OCI-M2 (cell line): ENCODE data around the gene UQCRC1.
A peak's percentile ranks its signal among the peaks of the same experiment; 100 is the strongest.

Source experiments
- DNase-seq: peaks from one replicate; lab custom pipeline; 2025; ENCODE audit not compliant: unreplicated experiment; lab: John Stamatoyannopoulos, UW

The UQCRC1 gene

DNA sequence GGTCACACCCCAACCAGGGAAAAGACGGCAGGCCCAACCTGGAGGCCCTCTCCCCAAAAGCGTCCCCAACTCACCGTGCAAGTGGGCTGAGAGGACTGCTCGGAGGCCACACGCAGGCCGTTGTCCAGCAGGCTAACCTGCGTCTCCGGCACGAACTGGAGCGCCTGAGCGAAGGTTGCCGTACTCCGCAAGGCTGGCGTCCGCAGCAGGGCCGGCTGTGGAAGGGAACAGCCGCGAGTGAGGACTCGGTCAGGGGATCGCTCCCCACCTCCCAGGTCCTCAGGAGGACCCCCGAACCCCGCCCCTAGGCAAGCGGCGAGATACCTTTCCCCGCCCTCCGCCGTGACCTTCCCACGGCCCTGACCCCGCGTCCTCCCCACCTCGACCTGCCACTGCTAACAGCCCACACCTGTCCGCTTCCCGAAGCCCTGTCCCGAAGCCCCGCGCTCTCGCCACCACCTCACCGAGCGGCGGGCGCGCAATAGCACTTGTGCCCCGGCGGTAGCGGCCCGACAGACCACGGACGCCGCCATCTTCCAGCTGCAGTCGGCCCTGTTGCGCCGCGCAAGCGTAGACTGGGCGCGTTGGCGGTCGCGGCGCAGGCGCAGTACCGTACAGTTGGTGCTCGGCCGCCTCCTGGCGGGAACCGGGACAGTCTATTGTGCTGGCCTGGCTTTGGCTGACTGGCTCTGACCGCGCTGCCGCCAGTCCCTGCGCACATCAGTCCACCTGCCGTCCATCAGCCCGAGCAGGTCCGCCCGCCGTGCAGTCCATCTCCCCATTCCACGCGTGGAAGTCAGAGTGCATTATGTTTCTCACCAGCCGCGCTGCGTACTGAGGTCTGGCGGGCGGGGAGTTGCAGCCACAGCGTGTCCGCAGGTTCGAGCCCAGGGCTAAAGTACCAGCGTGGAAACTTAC lies at the start of gene UQCRC1:
TSS of gene UQCRC1 (minus strand) at position 559 of the 918 bp plus-strand sequence. CDS start at position 533, 26 bp downstream.
- peak; percentile 32 for DNase-seq

DNA sequence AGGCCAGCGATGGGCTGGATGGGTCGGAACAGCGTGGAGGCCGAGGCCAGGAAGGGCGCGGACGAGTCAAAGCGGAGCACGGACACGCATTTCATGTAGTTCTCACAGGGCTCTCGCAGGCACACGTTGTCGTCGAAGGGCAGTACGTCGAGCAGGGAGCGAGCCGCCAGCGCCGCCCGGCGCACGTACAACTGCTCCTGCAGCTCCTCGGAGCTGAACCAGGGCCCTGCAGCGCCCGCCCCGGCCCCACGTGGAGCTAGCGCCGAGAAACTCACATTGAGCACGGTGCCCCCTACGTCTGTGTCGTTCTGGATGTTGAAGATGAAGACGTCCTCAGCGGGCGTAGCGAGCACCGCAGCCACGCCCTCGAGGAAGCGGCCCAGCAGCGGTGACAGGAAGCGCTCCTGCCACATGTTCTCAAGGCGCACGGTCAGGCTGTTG lies 47.4 kb upstream of the UQCRC1 start:
- no peak for DNase-seq

DNA sequence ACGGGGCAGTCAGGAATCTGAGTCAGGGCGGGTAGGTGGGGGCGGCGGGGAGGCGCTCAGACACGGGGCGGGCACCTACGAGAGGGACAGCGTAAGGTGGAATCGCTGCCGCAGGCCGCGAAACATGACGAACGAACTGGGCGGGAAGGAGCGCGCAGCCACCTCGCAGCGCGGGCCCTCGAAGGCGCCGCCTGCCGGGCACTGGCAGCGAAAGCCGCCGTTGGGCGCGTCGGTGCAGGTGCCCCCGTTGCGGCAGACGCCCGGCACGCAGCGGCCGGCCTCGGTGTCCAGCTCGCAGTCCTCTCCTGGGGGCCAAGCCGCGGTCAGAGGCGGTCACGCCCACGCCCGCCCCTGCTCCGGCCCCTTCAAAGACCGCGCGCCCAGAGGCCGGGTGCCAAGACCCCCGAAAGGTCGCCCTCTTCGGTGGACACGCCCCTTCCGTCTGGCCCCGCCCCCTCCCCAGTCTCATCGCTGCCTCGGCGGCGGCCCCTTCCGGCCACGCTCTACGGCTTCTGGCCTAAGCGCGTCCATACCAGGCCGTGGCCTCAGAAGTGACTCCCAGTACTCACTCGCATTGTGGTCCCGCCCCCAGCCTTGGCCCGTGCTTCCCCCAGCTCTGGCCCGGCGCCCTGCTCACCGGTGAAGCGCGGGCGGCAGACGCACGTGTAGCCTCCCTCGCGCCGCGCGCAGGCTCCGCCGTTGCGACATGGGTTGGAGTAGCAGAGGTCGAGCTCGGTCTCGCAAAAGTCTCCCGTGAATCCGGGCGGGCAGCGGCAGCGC lies 46.8 kb upstream of the UQCRC1 start:
- DNase-seq, result no peak

DNA sequence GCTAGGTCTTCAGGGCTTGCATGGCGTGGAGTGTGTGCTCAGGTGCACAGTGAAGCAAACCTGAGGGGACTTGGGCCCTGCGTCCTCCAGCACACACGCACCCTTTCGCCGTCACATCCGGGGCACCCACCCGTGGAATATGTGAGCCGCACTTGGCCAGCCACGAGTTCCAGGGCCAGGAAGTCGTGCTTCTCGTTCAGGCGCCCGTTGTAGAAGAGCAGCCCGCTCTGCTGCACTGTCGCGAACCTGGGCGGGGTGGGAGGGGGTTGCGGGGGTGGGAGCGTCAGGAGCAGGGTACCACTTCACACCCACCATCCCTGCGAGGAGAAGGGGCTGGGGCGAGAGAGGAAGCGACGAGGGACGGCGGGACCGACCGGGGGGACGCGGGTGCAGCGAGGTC lies 46.2 kb upstream of the UQCRC1 start:
- no peak for DNase-seq

DNA sequence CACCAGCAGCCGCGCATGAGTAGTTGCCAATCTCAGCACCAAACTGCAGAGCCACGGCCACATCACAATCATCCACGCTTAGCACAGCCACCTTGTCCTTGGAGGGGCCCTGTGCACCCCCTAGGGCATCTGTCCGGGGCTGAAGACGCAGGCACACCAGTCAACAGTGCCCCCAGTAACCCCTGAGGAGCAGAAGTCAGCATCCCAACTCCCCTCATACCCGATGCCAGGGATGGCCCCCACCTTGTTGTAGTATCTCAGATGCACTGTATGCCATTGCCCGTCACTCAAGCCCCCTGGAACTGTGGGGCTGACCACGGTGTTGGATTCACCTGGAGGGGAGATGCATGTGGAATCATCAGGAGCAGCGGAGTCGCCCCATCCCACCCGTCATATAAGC lies 45.6 kb upstream of the UQCRC1 start:
- no peak for DNase-seq

DNA sequence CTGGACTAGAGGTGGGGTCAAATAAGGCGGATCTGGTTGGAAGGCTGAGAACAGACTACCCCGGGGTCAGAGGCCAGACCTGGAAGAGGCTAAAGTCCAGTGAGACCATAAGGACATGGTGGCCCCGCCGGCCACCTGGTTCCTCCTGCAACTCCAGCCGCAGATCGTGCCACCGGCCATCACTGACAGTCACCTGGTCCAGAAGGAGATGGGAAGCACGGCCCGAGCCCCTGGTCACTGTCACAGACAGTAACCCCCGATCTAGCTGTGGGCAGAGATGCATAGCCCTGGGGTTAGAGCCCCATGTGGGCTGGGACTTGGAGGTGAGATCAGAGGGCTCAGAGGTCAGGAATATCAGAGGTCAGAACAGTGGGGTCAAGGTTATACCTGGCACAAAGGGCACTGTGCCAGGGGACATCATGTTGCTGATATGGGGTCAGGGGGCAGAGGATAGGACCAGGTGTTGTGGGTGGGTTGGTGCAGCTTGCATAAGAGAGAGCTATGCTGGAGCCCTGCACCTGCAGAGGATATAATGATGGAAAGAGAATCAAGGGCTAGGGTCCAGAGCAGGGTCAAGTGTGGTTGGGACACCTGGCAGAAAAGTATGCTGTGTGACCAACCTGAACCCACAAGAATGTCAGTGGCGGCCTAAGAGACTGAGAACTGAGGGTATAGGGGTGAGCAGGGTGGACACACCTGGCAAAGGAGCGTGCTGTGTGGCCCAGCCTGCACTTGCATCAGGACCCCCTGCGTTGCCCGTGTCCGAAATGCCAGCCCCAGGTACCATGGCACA lies 43.7 kb upstream of the UQCRC1 start:
- no peak for DNase-seq

DNA sequence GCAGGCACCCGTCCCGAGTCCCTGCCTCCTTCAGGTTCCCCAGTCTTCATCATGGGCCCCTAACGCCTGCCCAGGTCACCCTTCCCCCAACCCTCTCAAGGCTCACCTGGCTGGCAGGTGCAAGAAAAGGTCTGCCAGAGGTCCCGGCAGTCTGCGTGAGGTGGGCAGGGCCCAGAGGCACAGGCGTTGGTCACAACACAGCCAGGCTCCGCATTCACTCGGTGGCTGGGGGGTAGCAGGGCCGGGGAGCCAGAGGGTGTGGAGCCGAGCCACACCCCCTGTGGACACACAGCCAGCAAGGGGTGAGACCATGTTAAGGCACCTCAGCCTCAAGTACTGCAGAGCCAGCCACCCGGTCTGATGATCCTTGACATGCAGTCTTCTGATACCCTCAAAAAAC lies 42.3 kb upstream of the UQCRC1 start:
- no peak for DNase-seq

DNA sequence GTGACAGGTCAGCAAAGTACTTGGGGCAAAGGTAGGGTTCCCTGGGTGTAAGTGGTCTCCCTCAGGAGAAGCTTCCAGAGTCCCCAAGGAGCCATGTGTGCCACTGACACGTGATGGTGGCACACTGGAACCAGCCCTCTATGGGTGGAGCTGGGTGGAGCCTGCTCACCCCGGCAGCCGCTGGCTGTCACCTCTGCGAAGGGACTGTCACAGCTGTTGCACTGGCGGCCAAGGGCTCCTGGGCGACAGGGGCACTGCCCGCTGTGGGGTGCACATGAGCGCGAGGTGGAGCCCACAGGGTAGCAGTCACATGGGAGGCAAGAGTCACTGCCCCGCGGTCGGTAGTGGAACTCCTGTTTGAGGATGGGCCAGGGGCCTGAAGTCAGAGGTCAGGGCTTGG lies 41.3 kb upstream of the UQCRC1 start:
- no peak for DNase-seq

DNA sequence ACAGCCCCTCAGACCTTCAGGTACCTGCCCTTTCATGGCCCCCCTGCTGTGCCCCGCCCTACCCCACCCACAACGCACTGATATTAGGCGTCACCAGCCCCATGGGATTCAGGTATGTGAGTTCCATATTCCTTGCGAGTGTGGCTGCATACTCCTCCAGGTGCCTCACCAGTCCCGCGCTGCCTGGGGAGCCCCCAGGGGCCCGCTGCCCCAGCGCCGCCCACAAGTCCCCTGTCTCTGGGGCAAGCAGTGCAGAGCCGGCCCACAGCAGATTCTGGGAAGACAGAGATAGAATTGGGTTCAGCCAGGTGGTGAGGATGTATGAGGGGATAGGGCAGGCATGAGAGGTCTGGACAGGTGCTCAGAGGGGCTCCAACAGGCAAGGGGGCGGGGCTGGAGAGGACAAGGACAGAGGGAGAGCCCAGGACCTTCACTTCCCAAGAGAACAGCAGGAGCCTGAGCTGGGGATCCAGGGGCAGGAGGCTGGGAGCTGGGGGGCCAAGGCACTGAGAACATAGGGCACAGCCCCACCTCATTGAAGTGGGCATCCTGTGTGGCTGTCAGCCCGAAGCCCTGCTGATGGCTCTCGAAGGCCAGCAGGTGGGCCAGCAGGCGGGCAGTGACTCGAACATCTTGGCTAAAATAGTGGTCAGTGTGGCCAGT lies 38.9 kb upstream of the UQCRC1 start:
- no peak for DNase-seq

DNA sequence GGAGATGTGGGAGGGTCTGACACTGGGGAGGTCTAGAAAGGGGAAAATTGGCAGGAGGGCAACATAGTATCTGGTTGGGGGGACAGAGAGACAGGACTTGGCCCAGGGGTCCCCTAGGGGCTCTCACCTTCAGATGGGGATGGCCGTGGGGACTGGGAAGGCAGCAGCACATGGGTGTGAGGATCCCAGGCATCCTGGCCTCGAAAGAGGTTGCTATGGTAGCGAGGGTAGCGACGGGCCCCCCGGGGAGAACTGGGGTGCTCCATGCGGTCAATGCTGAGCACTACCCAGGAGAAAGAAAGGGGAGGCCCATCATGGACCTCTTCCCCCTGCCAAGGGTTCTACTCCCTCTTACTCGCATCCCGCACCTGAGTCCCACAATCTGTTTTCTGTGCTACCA lies 38.3 kb upstream of the UQCRC1 start:
- no peak for DNase-seq

DNA sequence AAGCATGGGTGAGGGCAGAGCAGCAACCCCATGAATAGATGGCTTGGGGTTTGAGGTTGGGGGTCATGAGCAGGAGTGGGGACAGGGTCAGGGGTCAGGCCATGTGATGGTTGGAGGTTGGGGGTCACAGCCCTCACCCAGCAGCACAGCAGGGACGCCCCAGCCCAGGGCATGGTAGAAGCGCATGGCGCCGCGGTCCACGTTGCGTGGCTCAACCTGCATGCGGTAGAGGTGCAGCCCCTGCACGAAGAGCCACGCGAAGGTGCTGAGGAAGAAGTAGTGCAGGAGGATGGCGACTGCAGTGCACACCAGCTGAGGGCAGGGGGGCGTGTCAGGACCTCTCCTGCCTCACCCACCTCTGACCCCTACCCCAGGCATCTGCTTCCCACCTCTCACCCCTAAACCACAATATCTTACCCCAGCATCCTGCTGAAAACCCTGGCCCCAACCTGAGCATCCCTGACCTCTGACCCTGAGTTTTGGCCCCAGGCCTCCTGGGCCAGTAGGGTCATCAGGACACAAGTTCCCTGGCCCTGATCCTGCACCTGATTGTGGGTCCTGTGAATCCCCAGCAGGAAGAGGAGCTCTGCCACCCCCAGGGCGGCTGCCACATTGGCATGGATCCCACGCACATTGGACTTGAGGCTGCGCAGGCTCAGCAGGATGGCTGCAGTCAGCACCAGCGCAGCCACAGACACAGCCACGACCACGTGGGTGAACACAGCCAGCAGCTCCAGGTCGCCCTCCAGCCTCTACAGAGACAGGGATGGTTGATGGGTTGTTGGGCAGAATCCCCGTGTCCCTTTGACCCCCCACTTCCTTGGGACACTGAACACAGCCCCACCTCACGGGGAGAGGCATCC lies 35.7 kb upstream of the UQCRC1 start:
- DNase-seq, result no peak

DNA sequence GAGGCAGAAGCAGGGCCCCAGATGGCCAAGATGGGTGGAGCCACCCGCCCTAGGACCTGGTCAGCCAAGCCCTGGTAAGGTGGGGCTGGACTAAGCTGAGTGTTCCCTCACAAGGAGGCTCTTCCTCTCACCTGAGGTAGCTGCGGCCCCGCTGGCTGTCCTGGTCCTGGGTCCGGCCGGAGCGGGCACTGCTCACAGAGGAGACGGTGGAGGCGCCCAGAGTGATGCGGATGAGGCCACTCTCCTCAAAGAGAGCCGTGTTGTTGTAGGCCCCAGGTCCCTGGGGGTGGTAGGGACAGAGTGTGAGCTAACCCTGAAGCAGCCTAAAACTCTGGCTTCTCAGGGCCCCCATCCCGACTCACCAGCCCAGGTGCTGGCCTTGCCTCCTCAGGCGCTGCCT lies 33.2 kb upstream of the UQCRC1 start:
- no peak for DNase-seq

DNA sequence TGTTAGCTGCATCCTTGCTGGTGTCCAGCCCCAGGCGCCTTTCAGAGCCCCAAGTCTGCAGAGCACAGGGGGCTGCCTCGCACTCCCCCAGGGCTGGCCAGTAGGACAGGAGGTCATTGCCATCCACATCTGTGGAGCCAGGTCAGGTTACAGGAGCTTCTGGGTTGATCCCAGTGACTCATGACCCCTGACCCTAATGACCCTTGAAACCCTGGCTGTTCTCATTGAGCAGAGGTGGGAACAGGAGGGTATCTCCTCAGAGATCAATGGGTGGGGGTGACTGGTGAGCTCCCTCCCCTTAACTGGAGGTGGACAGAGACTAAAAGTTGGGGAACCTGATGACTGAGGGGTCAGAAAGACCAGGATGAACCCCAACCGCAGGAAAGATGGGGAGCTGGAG lies 31.9 kb upstream of the UQCRC1 start:
- no peak for DNase-seq

DNA sequence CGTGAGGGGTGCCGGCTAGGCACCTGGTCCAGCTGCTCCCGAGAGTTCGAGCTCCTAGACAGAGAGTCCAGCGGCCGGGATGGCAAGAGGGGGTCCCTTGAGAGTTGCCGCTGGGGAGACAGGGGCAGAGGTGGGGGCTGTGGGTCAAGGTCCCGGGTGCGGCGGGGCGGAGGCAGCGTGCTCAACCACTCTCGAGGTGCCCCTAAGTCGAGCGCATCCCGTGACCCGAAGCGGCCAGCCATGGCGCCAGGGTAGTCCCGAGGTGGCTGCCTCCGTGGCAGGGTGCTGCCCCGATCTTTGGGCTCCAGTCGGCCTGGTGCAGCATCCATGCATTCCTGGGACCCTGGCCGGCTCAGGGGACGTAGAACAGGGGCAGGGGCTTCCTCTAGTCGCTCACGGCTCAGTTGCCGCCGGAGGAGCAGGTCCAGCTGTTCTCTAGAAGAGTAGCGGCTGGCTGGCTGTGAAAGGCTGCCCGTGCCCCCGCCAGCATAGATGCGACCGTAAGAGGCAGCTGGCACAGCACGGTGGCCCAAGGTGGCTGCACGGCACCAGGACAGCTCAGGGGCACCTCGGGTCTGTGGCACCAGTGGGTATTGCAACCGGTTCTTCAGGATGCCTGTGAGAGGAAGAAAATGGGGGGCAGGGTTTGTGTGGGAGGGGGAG lies 30.6 kb upstream of the UQCRC1 start:
- DNase-seq, result no peak

DNA sequence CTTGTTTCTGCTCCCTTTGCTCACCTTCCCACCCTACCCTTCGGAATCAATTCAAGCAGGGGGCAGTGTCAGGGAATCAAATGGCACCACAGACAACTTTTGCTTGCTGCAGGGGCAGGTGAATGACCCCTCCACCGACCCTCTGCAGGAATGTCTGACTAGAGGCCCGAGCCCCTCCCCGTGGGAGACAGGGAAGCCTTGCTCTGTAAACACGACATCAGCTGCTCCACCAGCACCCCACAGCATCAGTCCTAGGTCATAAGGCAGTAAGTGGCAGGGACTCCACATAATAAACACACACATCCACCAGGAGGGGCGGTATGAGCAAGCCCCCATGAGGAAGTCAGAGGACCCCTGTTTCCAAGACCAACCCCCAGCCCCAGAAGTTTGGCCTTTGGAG lies 27.9 kb upstream of the UQCRC1 start:
- no peak for DNase-seq

DNA sequence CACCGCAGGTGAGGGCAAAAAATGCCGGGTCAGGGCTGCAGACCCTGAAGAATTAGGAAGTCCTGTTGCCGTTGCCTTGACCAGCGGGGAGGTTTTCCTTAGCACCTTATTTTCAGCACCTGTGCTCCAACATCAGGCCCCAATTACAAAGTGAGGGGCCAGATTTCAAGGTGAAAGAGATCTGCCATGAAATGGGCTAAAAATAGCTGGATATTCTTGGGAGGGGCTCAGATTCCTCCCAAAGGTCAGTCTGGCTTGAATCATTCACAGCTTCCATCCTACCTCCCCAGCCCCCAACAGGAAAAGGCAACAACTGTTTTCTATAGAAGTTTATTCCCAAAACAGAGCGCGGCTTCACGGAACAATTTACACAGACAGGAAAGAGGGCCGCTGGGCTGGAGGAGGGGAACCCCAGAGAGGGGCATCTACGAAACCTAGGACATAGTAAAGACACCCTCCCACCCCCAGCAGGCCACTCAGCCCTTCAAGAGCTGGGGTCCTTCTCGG lies 26.8 kb upstream of the UQCRC1 start:
- DNase-seq, result no peak

DNA sequence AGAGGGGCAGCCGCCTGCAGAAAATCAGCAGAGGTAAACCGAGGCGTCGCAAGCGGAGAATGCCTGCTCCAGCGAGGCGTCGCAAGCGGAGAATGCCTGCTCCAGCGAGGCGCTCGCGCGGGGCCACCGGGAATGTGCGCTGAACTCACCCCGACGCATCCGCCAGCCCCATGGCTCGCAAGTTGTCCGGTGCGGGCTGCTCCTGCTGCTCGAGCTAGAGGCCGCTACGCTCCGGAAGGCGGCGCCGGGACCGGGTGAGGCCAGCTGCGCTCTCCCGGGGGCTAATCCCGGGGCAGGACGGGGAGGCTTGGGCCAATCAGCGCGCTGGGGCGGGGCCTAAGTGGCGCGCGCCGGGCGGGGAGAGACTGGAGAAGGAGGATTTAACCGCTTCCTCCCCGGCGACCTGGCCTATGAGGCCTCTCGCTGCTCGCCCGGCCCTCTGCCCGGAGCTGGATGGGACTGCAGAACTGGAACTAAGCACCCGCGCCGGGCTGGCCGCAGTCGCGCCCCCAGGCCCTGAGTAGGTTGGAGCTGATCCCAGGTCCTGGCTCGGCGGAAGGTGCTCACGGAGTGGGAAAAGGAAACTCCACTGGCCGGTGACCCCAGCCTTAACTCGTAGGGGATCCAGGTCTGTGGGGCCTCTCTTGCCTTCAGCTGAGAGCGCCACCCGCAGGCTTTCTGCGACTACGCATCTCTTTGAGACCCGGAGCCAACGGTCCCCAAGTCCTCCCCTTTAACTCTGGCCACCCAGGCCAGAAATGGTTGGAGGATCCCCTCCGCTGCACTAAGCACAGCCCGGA lies 26.0 kb upstream of the UQCRC1 start, which contains the start of gene SLC26A6:
TSS of gene SLC26A6 (minus strand) at position 240 of the 800 bp plus-strand sequence. CDS start at position 172, 68 bp downstream.
- peak; percentile 50 for DNase-seq

DNA sequence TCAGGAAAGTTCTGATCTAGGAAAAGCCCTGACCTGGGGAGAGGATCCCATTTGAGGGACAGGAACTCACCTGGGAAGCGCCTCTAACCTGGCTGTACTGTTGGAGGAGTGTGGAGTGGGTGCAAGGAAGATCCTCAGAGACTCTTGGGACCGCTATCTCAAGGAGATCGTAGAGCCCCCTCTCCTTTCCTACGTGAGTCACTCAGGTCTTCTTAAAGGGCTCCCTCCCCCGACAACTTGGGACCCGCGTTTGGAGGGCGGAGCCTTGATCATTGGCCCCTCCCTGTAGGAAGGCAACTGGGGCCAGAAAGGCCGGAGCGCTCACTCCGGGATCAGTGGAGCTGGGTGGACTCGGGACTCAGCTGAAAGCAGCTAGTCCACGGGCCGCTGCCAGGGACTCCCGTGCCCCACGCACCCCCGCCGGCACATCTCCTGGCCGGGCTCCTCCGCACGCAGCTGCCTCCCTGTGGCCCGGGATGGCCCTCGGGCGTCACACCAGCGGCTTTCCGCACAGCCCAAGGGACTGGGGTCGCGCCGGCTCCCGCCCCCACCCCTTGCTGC lies 25.3 kb upstream of the UQCRC1 start:
- DNase-seq, result peak; percentile 9
